ENCODE results near the gene TEX29.

- TF ChIP-seq EZH2 (IDR thresholded peaks at IDR 0.05): no peak
- TF ChIP-seq, protein P1, sequence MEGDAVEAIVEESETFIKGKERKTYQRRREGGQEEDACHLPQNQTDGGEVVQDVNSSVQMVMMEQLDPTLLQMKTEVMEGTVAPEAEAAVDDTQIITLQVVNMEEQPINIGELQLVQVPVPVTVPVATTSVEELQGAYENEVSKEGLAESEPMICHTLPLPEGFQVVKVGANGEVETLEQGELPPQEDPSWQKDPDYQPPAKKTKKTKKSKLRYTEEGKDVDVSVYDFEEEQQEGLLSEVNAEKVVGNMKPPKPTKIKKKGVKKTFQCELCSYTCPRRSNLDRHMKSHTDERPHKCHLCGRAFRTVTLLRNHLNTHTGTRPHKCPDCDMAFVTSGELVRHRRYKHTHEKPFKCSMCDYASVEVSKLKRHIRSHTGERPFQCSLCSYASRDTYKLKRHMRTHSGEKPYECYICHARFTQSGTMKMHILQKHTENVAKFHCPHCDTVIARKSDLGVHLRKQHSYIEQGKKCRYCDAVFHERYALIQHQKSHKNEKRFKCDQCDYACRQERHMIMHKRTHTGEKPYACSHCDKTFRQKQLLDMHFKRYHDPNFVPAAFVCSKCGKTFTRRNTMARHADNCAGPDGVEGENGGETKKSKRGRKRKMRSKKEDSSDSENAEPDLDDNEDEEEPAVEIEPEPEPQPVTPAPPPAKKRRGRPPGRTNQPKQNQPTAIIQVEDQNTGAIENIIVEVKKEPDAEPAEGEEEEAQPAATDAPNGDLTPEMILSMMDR (IDR thresholded peaks at IDR 0.05): no peak
Observed at GRCh38 chr13:111329641-111330040, 9.2 kb downstream of the TEX29 start.
